ENCODE measurements around the gene IL12RB2. TPM values are rescaled to one million over a fixed set of nuclear protein-coding genes. Genes with fewer than 3 reads are reported as not detected.

Gene IL12RB2
- total and polyA plus RNA-seq, 2 experiments from 2014 or later, result 0.06 TPM; not detected in 1

GRCh38 chr1:67377253-67377652, 69.6 kb downstream of the IL12RB2 start:
- Histone ChIP-seq H3K36me3 (ENCODE audit: low read depth) (no peaks in the 10 kb centered on the region), H3K9me2 (ENCODE audit: insufficient read depth) (no peaks in the 10 kb centered on the region), H2AFZ (no peak overlapping the region), H4K20me1 (ENCODE audit: insufficient read depth) (no peaks in the 10 kb centered on the region), H3K79me2 (ENCODE audit: insufficient read depth) (no peaks in the 10 kb centered on the region), H3K9ac (no peak overlapping the region), H3K4me1 (ENCODE audit: insufficient read depth) (no peaks in the 10 kb centered on the region), H3K27me3 (replicated peaks; ENCODE audit: insufficient read depth) (no peaks in the 10 kb centered on the region), H3K27ac (no peak overlapping the region), H3K4me3 (no peak overlapping the region), H3F3A (ENCODE audit: insufficient read depth) (no peaks in the 10 kb centered on the region), H3K9me3 (ENCODE audit: low read depth) (no peaks in the 10 kb centered on the region), H3K4me2 (ENCODE audit: unreplicated experiment) (no peak overlapping the region)
- WGBS, 2 experiments (ENCODE audit: low coverage in 1 of 2, low lambda C conversion rate in 2 of 2, missing lambda C conversion rate in 2 of 2), result 97 to 100% methylated on average over 1 of the region's 1 CpG
- in situ Hi-C loops (cut with MboI), result no loop called here
- no peak for DNase-seq
- no peak for TF ChIP-seq EZH2phosphoT487 (IDR thresholded peaks at IDR 0.05; ENCODE audit: insufficient read depth, low read depth)
- no peak for TF ChIP-seq EZH2 (IDR thresholded peaks at IDR 0.05; ENCODE audit: insufficient read depth, poor library complexity, severe bottlenecking)

- H3K9me3 ChIP-seq (ENCODE audit: low read depth), result no peaks in the 10 kb centered on the region
- WGBS, 2 experiments (ENCODE audit: low coverage in 1 of 2, low lambda C conversion rate in 2 of 2, missing lambda C conversion rate in 2 of 2), result 21 to 32% methylated on average over 4 of the region's 4 CpGs
Measured at GRCh38 chr1:67381154-67381553, 73.5 kb downstream of the IL12RB2 start.

DNA sequence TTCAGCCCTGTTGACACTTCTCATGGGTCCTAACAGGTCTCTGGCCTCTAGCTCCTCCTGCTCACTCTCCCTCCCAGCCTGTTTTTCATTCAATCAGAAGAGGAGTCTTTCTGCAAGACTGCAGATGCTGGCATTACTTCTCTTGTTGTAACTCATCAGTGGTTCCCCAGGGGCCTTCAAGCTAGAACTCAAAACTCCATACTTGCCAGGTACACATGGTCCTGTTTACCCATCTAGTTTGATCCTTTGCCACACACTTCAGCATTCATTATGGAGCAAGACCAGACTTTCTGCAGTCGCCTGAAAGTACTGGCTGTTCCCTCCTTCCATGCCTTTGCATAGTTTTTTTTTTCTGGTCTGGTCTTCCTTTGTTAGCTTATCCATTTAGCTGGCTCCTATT, 74.6 kb downstream of the IL12RB2 start:
- in situ Hi-C loops (cut with MboI), result no loop called here
- Histone ChIP-seq H3K27me3 (replicated peaks; ENCODE audit: insufficient read depth) (no peaks in the 10 kb centered on the region), H3K36me3 (ENCODE audit: low read depth) (no peaks in the 10 kb centered on the region), H3F3A (ENCODE audit: insufficient read depth) (no peaks in the 10 kb centered on the region), H3K4me1 (ENCODE audit: insufficient read depth) (no peaks in the 10 kb centered on the region), H3K9me3 (ENCODE audit: low read depth) (no peaks in the 10 kb centered on the region), H3K27ac (no peak overlapping the region), H3K9ac (no peak overlapping the region), H3K79me2 (ENCODE audit: insufficient read depth) (no peaks in the 10 kb centered on the region), H4K20me1 (ENCODE audit: insufficient read depth) (no peaks in the 10 kb centered on the region), H2AFZ (no peak overlapping the region), H3K4me2 (ENCODE audit: unreplicated experiment) (no peak overlapping the region), H3K4me3 (no peak overlapping the region), H3K9me2 (ENCODE audit: insufficient read depth) (no peaks in the 10 kb centered on the region)
- no peak for TF ChIP-seq EZH2 (IDR thresholded peaks at IDR 0.05; ENCODE audit: insufficient read depth, poor library complexity, severe bottlenecking)
- no peak for DNase-seq
- 21% methylated on average over 1 of the region's 1 CpG for WGBS, 2 experiments (ENCODE audit: low coverage in 1 of 2, low lambda C conversion rate in 2 of 2, missing lambda C conversion rate in 2 of 2)

More at GRCh38 chr1:67381154-67381553, 73.5 kb downstream of the IL12RB2 start:
- Histone ChIP-seq H3K4me2 (ENCODE audit: unreplicated experiment) (no peak overlapping the region), H3K4me1 (ENCODE audit: insufficient read depth) (no peaks in the 10 kb centered on the region), H3K9me2 (ENCODE audit: insufficient read depth) (no peaks in the 10 kb centered on the region), H2AFZ (no peak overlapping the region), H3K9ac (no peak overlapping the region), H3K27ac (no peak overlapping the region), H3F3A (ENCODE audit: insufficient read depth) (no peaks in the 10 kb centered on the region), H4K20me1 (ENCODE audit: insufficient read depth) (no peaks in the 10 kb centered on the region), H3K36me3 (ENCODE audit: low read depth) (no peaks in the 10 kb centered on the region), H3K4me3 (no peak overlapping the region), H3K79me2 (ENCODE audit: insufficient read depth) (no peaks in the 10 kb centered on the region), H3K27me3 (replicated peaks; ENCODE audit: insufficient read depth) (no peaks in the 10 kb centered on the region)
- in situ Hi-C loops (cut with MboI), result no loop called here
- TF ChIP-seq EZH2phosphoT487 (IDR thresholded peaks at IDR 0.05; ENCODE audit: insufficient read depth, low read depth) (no peak), EZH2 (IDR thresholded peaks at IDR 0.05; ENCODE audit: insufficient read depth, poor library complexity, severe bottlenecking) (no peak)
- DNase-seq, result no peak

DNA sequence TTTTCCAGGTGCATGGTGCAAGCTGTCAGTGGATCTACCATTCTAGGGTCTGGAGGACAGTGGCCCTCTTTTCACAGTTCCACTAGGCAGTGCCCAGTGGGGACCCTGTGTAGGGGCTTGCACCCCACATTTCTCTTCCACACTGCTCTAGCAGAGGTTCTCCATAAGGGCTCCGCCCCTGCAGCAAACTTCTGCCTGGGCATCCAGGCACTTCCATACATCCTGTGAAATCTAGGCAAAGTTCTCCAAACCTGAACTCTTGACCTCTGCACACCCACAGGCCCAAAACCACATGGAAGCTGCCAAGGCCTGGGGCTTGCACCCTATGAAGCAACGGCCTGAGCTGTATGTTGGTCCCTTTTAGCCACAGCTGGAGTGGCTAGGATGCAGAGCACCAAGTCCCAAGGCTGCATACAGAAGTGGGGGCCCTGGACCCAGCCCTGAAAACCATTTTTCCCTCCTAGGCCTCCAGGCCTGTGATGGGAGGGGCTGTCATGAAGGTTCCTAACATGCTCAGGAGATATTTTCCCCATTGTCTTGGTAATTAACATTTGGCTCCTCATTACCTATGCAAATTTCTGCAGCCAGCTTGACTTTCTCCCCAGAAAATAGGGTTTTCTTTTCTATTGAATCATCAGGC, 76.4 kb downstream of the IL12RB2 start:
- no peaks in the 10 kb centered on the region for H3F3A ChIP-seq (ENCODE audit: insufficient read depth)
- no peaks in the 10 kb centered on the region for H3K4me1 ChIP-seq (ENCODE audit: insufficient read depth)
- H3K27ac ChIP-seq, result no peak overlapping the region
- WGBS, 2 experiments (ENCODE audit: low coverage in 1 of 2, low lambda C conversion rate in 2 of 2, missing lambda C conversion rate in 2 of 2), result 80 to 90% methylated on average over 2 of the region's 2 CpGs
- H2AFZ ChIP-seq, result no peak overlapping the region
- no peaks in the 10 kb centered on the region for H3K36me3 ChIP-seq (ENCODE audit: low read depth)
- H4K20me1 ChIP-seq (ENCODE audit: insufficient read depth), result no peaks in the 10 kb centered on the region
- no peaks in the 10 kb centered on the region for H3K9me2 ChIP-seq (ENCODE audit: insufficient read depth)
- no peak for DNase-seq
- no peaks in the 10 kb centered on the region for H3K79me2 ChIP-seq (ENCODE audit: insufficient read depth)
- in situ Hi-C loops (cut with MboI), result no loop called here
- H3K4me3 ChIP-seq, result no peak overlapping the region
- no peak overlapping the region for H3K4me2 ChIP-seq (ENCODE audit: unreplicated experiment)
- H3K9me3 ChIP-seq (ENCODE audit: low read depth), result no peaks in the 10 kb centered on the region
- H3K27me3 ChIP-seq (replicated peaks; ENCODE audit: insufficient read depth), result no peaks in the 10 kb centered on the region
- no peak for TF ChIP-seq EZH2phosphoT487 (IDR thresholded peaks at IDR 0.05; ENCODE audit: insufficient read depth, low read depth)
- no peak for TF ChIP-seq EZH2 (IDR thresholded peaks at IDR 0.05; ENCODE audit: insufficient read depth, poor library complexity, severe bottlenecking)
- H3K9ac ChIP-seq, result no peak overlapping the region
